Endothelial cell (in vitro differentiated cells): ENCODE results near the gene PRDM15. TPM values are rescaled to one million over a fixed set of nuclear protein-coding genes. Genes with fewer than 3 reads are reported as not detected.

Experiments used
- DNase-seq: peaks from one replicate; pipeline ENCODE4 v3.0.0; 2021; ENCODE audit warnings: low spot score
- H3K27ac Mint-ChIP-seq: one replicate; pipeline ENCODE4 v1.8.0; 2021; ENCODE audit warnings: mixed read lengths, inconsistent platforms; ENCODE audit not compliant: unreplicated experiment
- H3K27me3 Mint-ChIP-seq: one replicate; pipeline ENCODE4 v1.8.0; 2021; ENCODE audit warnings: mild to moderate bottlenecking, moderate library complexity, mixed read lengths, inconsistent platforms; ENCODE audit not compliant: unreplicated experiment
- H3K36me3 Mint-ChIP-seq: one replicate; pipeline ENCODE4 v1.8.0; 2021; ENCODE audit warnings: mild to moderate bottlenecking, low read depth, mixed read lengths, inconsistent platforms; ENCODE audit not compliant: unreplicated experiment
- H3K4me1 Mint-ChIP-seq: one replicate; pipeline ENCODE4 v1.8.0; 2021; ENCODE audit warnings: mild to moderate bottlenecking, mixed read lengths, inconsistent platforms; ENCODE audit not compliant: unreplicated experiment
- H3K4me3 Mint-ChIP-seq: one replicate; pipeline ENCODE4 v1.8.0; 2021; ENCODE audit warnings: mild to moderate bottlenecking, mixed read lengths, inconsistent platforms; ENCODE audit not compliant: unreplicated experiment
- H3K9me3 Mint-ChIP-seq: one replicate; pipeline ENCODE4 v1.8.0; 2021; ENCODE audit warnings: mixed read lengths, inconsistent platforms; ENCODE audit not compliant: unreplicated experiment
- total RNA-seq: library from RNA; stranded (reverse); fragmentation: NEBNext Ultra II Directional; extraction: Animal tissue kit (Norgen Biotek cat#: 25700); gene quantifications from one replicate; pipeline ENCODE4 v1.2.1, GENCODE V29; 2021; ENCODE audit not compliant: unreplicated experiment
- TF ChIP-seq, protein P1 (sequence below): fragments of 200-600 bp; sonication (generic); IDR thresholded peaks from one replicate; pipeline ENCODE4 v1.5.0; 2021; ENCODE audit warnings: antibody characterized with exemption; ENCODE audit not compliant: unreplicated experiment

Gene PRDM15
- total RNA-seq, 1 donor from 2014 or later = 7.5 TPM

DNA sequence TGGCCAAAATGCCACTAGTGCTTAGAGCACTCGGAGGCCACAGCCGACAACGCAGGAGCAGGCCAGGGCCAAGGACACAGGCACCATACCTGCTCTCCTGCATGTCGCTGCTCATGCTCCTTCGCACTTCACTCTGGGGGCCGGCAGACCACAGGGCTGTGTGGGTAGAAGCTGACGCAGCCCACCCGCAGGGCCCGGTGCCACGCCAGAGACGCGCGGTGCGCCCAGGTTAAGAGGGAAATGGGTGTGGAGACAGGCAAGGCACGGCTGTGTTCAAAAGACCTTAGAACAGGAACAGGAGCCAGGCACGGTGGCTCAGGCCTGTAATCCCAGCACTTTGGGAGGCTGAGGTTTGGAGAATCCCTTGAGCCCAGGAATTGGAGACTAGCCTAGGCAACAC lies 13.6 kb upstream of the PRDM15 start:
- Mint-ChIP-seq H3K9me3 (no peaks in the 10 kb centered on the region), H3K27ac (no peak overlapping the region), H3K36me3 (peaks cover 8% of the 10 kb centered on the region), H3K4me1 (peaks cover 28% of the 10 kb centered on the region), H3K27me3 (peaks cover 3% of the 10 kb centered on the region), H3K4me3 (no peak overlapping the region)
- TF ChIP-seq, protein P1, sequence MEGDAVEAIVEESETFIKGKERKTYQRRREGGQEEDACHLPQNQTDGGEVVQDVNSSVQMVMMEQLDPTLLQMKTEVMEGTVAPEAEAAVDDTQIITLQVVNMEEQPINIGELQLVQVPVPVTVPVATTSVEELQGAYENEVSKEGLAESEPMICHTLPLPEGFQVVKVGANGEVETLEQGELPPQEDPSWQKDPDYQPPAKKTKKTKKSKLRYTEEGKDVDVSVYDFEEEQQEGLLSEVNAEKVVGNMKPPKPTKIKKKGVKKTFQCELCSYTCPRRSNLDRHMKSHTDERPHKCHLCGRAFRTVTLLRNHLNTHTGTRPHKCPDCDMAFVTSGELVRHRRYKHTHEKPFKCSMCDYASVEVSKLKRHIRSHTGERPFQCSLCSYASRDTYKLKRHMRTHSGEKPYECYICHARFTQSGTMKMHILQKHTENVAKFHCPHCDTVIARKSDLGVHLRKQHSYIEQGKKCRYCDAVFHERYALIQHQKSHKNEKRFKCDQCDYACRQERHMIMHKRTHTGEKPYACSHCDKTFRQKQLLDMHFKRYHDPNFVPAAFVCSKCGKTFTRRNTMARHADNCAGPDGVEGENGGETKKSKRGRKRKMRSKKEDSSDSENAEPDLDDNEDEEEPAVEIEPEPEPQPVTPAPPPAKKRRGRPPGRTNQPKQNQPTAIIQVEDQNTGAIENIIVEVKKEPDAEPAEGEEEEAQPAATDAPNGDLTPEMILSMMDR = no peak
- no peak for DNase-seq

DNA sequence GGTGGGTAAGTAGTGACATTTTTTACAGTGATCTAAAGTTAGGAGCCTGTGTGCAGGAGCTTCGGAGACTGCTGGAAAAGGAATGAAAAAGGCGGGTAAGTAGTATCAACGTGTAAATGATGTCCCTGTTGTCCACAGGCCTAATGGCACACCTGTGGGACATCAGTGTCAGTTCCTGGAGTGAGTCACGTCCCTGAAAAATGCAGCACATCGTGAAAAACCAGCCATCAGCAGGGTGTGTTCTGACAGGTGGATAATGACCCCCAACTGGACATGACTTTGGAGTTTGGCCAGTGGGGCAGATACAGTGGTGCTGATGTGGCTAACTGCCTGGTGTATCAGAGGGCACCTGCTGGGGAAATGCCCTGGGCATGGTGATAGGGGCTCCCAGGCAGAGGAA lies 12.0 kb upstream of the PRDM15 start:
- DNase-seq = no peak
- TF ChIP-seq, protein P1 = no peak
- no peak overlapping the region for H3K27ac Mint-ChIP-seq
- H3K36me3 Mint-ChIP-seq = peaks cover 8% of the 10 kb centered on the region
- no peak overlapping the region for H3K4me3 Mint-ChIP-seq
- peaks cover 14% of the 10 kb centered on the region for H3K4me1 Mint-ChIP-seq
- H3K9me3 Mint-ChIP-seq = no peaks in the 10 kb centered on the region
- peaks cover 3% of the 10 kb centered on the region for H3K27me3 Mint-ChIP-seq

DNA sequence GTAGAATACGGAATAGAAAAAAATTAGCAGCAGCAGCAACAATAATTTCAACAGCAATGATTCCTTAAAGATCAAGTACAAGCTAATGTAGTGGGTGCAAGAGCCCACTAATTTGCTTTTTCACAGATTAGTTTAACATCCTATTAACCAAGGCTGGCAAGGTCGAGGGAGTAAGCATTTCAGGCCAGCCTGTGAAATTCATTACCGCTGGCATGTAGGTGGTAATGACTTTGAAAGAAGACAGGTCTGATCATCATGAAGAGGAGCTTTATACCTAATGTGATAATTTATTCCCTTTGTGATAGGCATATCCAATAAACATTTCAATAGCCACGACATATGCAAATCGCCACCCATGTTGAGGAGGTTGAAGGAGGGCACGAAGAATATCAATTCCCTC lies 11.2 kb upstream of the PRDM15 start:
- H3K9me3 Mint-ChIP-seq = no peaks in the 10 kb centered on the region
- H3K4me3 Mint-ChIP-seq = no peak overlapping the region
- no peak for DNase-seq
- H3K4me1 Mint-ChIP-seq = peaks cover 7% of the 10 kb centered on the region
- H3K27me3 Mint-ChIP-seq = no peaks in the 10 kb centered on the region
- H3K27ac Mint-ChIP-seq = no peak overlapping the region
- H3K36me3 Mint-ChIP-seq = peaks cover 4% of the 10 kb centered on the region
- TF ChIP-seq, protein P1 = no peak

DNA sequence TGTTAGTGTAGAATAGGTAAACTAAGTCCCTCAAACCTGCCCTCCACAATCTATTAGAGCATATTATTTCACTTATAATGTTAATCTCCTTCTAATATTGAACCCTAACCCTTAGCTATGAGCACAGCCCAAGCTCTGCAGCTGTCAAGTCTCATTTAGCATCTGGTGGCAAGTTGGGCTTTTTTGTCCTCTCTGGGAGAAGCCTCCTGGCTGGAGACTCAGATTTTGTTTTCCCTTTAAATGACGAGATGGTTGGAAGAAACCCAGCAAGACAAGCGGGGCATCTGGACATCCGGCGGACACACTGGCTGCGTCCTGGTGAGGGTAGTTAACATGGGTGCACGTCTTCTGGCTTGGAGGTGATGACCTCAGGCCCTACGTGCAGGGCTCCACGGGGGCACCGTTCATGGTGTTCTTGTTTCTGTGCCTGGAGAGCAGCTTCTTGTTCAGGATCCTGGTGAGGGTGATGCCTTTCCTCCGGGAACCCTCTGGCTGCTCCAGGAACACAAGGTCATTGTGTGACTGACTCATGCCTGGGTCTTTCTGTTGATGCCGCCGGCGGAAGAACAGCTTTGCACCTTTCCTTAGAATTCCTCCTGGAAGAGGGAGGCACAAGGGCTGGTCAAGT lies 9.7 kb upstream of the PRDM15 start:
- DNase-seq = no peak
- Mint-ChIP-seq H3K36me3 (peaks cover 4% of the 10 kb centered on the region), H3K27me3 (no peaks in the 10 kb centered on the region), H3K4me1 (no peaks in the 10 kb centered on the region), H3K27ac (no peak overlapping the region), H3K4me3 (no peak overlapping the region), H3K9me3 (no peaks in the 10 kb centered on the region)
- TF ChIP-seq, protein P1 = no peak

DNA sequence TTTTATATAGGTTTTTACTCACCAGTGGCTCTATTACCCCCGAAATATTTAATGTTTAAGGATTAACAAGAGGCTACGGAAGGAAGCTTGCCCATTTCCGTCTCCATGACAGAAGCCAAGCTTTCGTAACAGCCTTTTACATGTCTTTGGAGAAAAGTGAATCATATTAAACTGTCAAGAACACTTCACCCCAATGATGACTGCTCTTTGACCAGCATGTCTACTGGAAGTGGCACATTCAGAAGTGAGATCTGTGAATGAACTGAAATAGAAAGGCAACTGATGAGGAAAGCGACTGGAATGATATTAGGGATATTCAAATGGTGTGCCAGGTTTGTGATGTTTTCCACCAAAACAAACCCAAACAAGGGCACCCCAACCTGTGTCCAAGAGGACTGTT lies 8.5 kb upstream of the PRDM15 start:
- TF ChIP-seq, protein P1 = no peak
- H3K4me3 Mint-ChIP-seq = no peak overlapping the region
- no peaks in the 10 kb centered on the region for H3K27me3 Mint-ChIP-seq
- no peaks in the 10 kb centered on the region for H3K4me1 Mint-ChIP-seq
- no peak overlapping the region for H3K27ac Mint-ChIP-seq
- peaks cover 4% of the 10 kb centered on the region for H3K36me3 Mint-ChIP-seq
- no peak for DNase-seq
- H3K9me3 Mint-ChIP-seq = no peaks in the 10 kb centered on the region
